Measurements from ENCODE around the gene YJU2.
A peak's percentile ranks its signal among the peaks of the same experiment; 100 is the strongest.

The YJU2 gene

DNA sequence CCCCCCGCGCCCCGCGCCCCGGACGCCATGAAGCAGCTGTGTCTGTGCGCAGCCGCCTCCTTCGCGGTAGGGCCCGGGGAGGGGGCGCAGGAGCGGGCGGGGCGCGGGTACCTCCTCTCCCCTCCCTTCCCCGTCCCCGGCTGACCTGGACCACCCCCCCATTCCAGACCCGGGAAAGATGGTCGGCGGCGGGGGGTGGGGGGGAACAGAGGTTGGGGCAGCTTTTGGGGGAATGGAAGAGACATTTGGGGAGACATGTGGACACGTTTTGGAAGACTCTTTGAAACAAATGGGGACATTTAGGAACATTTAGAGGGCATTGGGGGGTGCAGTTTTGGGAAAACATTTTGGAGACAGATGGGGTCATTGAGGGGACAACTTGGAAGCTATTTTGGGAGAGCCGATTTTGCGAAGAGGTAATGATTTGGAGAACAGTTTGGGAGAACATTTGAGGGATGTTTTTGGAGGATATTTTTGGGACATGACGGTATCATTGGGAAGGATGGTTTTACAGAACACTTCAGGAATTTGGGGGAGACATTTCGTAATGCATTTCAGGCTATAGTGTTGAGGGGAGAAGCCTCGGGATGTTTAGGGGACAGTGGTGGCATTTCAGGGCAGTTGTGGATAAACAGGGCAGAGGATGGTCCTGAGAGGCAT lies 48.3 kb upstream of the YJU2 start:
- no peaks in the 10 kb centered on the region for H3K79me2 ChIP-seq (ENCODE audit: low read length)
- H3K9ac ChIP-seq (ENCODE audit: low read length) = no peak overlapping the region
- no peaks in the 10 kb centered on the region for H3K36me3 ChIP-seq (replicated peaks; ENCODE audit: insufficient read depth, low read length)
- no peak overlapping the region for H3K4me2 ChIP-seq (ENCODE audit: low read depth, low read length)
- DNase-seq = no peak
- H4K20me1 ChIP-seq (ENCODE audit: insufficient read depth, low read length) = no peaks in the 10 kb centered on the region
- H3K9me2 ChIP-seq (replicated peaks; ENCODE audit: insufficient read depth, low read length) = no peaks in the 10 kb centered on the region
- H3K4me3 ChIP-seq (ENCODE audit: low read length) = no peak overlapping the region
- no peak overlapping the region for H2AFZ ChIP-seq (ENCODE audit: low read length)
- no peaks in the 10 kb centered on the region for H3K9me3 ChIP-seq (replicated peaks; ENCODE audit: insufficient read depth, low read length)
- H3F3A ChIP-seq (ENCODE audit: insufficient read depth, low read length) = no peaks in the 10 kb centered on the region
- H3K27me3 ChIP-seq (replicated peaks; ENCODE audit: insufficient read depth, low read length) = peaks cover 95% of the 10 kb centered on the region
- H3K4me1 ChIP-seq (ENCODE audit: low read length) = no peaks in the 10 kb centered on the region
- no peak overlapping the region for H3K27ac ChIP-seq (ENCODE audit: low read length)
- TF ChIP-seq EZH2 (optimal IDR thresholded peaks at IDR 0.05; ENCODE audit: low read depth, low read length) = no peak
- TF ChIP-seq, protein P1, sequence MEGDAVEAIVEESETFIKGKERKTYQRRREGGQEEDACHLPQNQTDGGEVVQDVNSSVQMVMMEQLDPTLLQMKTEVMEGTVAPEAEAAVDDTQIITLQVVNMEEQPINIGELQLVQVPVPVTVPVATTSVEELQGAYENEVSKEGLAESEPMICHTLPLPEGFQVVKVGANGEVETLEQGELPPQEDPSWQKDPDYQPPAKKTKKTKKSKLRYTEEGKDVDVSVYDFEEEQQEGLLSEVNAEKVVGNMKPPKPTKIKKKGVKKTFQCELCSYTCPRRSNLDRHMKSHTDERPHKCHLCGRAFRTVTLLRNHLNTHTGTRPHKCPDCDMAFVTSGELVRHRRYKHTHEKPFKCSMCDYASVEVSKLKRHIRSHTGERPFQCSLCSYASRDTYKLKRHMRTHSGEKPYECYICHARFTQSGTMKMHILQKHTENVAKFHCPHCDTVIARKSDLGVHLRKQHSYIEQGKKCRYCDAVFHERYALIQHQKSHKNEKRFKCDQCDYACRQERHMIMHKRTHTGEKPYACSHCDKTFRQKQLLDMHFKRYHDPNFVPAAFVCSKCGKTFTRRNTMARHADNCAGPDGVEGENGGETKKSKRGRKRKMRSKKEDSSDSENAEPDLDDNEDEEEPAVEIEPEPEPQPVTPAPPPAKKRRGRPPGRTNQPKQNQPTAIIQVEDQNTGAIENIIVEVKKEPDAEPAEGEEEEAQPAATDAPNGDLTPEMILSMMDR (IDR thresholded peaks at IDR 0.05; ENCODE audit: low read length) = no peak
- TF ChIP-seq EZH2phosphoT487 (IDR thresholded peaks at IDR 0.05; ENCODE audit: low read length) = no peak

DNA sequence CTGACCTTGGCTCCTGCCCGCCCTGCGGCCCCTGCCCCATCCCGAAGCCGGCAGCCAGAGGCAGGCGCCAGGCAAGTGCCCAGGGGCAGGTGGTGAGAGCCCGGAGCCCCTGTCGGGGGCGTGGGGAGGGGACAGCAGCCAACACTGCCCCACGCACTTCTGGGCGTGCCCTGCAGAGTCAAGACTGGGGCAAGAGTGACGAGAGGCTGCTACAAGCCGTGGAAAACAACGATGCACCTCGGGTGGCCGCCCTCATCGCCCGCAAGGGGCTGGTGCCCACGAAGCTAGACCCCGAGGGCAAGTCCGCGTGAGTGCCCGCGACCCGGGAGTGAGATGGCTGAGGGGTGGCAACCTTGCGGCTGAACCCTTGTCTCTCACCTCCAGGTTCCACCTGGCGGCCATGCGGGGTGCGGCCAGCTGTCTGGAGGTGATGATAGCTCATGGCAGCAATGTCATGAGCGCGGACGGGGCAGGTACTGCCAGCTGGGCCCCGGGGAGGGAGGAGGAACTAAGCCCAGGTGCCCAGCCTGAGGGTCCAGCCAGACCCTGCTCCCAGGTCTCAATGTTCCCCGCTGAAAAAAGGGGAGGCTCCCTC lies 47.1 kb upstream of the YJU2 start:
- H3K9me2 ChIP-seq (replicated peaks; ENCODE audit: insufficient read depth, low read length) = no peaks in the 10 kb centered on the region
- H3K4me2 ChIP-seq (ENCODE audit: low read depth, low read length) = no peak overlapping the region
- no peak overlapping the region for H3K4me3 ChIP-seq (ENCODE audit: low read length)
- H3K9me3 ChIP-seq (replicated peaks; ENCODE audit: insufficient read depth, low read length) = no peaks in the 10 kb centered on the region
- no peaks in the 10 kb centered on the region for H3K36me3 ChIP-seq (replicated peaks; ENCODE audit: insufficient read depth, low read length)
- no peak overlapping the region for H3K9ac ChIP-seq (ENCODE audit: low read length)
- H3F3A ChIP-seq (ENCODE audit: insufficient read depth, low read length) = no peaks in the 10 kb centered on the region
- H3K27ac ChIP-seq (ENCODE audit: low read length) = no peak overlapping the region
- H2AFZ ChIP-seq (ENCODE audit: low read length) = no peak overlapping the region
- no peaks in the 10 kb centered on the region for H4K20me1 ChIP-seq (ENCODE audit: insufficient read depth, low read length)
- TF ChIP-seq, protein P1 (IDR thresholded peaks at IDR 0.05; ENCODE audit: low read length) = peak; percentile 9; the same call in 1 of the 2 replicates
- TF ChIP-seq EZH2phosphoT487 (IDR thresholded peaks at IDR 0.05; ENCODE audit: low read length) (no peak), EZH2 (optimal IDR thresholded peaks at IDR 0.05; ENCODE audit: low read depth, low read length) (no peak)
- H3K27me3 ChIP-seq (replicated peaks; ENCODE audit: insufficient read depth, low read length) = peaks cover 84% of the 10 kb centered on the region
- no peaks in the 10 kb centered on the region for H3K4me1 ChIP-seq (ENCODE audit: low read length)
- no peaks in the 10 kb centered on the region for H3K79me2 ChIP-seq (ENCODE audit: low read length)
- DNase-seq = no peak

DNA sequence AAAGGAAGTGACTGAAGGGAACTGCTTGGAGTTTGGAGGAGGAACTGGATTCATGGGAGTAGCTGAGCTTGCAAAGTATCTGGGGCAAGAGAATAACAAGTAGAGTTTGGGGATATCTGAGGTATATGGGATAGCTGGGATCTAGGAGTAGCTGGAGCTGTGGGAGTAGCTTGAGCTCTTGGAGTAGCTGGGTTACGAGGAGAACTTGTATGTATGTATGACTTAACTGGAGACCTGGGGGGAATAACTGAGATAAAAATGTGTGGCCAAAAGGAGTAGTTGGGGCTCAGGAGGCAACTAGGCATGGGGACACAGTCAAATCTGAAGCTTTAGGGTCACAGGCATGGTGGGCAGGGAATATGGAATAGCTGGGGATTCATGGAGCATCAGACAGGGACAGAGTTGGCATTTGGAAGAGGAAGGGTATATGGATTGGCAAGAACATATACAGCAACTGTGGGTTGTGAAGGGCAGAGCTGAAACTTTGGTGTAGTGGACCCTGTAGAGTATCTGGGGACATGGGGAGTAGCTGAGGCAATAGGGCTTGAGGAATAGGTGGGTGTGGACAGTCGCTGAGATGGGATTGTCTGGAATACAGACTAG lies 45.8 kb upstream of the YJU2 start:
- Histone ChIP-seq H3K9me3 (replicated peaks; ENCODE audit: insufficient read depth, low read length) (no peaks in the 10 kb centered on the region), H3K79me2 (ENCODE audit: low read length) (no peaks in the 10 kb centered on the region), H3K4me3 (ENCODE audit: low read length) (no peak overlapping the region), H2AFZ (ENCODE audit: low read length) (no peak overlapping the region), H4K20me1 (ENCODE audit: insufficient read depth, low read length) (no peaks in the 10 kb centered on the region), H3K9me2 (replicated peaks; ENCODE audit: insufficient read depth, low read length) (no peaks in the 10 kb centered on the region), H3K4me1 (ENCODE audit: low read length) (no peaks in the 10 kb centered on the region), H3K27me3 (replicated peaks; ENCODE audit: insufficient read depth, low read length) (peaks cover 80% of the 10 kb centered on the region), H3K9ac (ENCODE audit: low read length) (no peak overlapping the region), H3K4me2 (ENCODE audit: low read depth, low read length) (no peak overlapping the region), H3K36me3 (replicated peaks; ENCODE audit: insufficient read depth, low read length) (no peaks in the 10 kb centered on the region), H3F3A (ENCODE audit: insufficient read depth, low read length) (no peaks in the 10 kb centered on the region), H3K27ac (ENCODE audit: low read length) (no peak overlapping the region)
- no peak for DNase-seq
- TF ChIP-seq EZH2 (optimal IDR thresholded peaks at IDR 0.05; ENCODE audit: low read depth, low read length) (no peak), EZH2phosphoT487 (IDR thresholded peaks at IDR 0.05; ENCODE audit: low read length) (no peak)
- TF ChIP-seq, protein P1 (IDR thresholded peaks at IDR 0.05; ENCODE audit: low read length) = no peak
